ENCODE results near the gene PDE3B. TPM values are rescaled to one million over a fixed set of nuclear protein-coding genes. Genes with fewer than 3 reads are reported as not detected.

The PDE3B gene
- total and polyA plus RNA-seq, 9 of the 15 experiments (the other 6 are each of a cell fraction or from before 2014, with no cell fraction given): 2.3 to 22.5 (median 12.2) TPM

DNA sequence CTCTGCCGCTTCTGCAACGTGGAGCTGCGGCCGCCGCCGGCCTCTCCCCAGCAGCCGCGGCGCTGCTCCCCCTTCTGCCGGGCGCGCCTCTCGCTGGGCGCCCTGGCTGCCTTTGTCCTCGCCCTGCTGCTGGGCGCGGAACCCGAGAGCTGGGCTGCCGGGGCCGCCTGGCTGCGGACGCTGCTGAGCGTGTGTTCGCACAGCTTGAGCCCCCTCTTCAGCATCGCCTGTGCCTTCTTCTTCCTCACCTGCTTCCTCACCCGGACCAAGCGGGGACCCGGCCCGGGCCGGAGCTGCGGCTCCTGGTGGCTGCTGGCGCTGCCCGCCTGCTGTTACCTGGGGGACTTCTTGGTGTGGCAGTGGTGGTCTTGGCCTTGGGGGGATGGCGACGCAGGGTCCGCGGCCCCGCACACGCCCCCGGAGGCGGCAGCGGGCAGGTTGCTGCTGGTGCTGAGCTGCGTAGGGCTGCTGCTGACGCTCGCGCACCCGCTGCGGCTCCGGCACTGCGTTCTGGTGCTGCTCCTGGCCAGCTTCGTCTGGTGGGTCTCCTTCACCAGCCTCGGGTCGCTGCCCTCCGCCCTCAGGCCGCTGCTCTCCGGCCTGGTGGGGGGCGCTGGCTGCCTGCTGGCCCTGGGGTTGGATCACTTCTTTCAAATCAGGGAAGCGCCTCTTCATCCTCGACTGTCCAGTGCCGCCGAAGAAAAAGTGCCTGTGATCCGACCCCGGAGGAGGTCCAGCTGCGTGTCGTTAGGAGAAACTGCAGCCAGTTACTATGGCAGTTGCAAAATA is 816 bp downstream of the PDE3B start (continued):
- TF ChIP-seq TEAD2 (tag; IDR thresholded peaks at IDR 0.05) (no peak), ZNF197 (CRISPR knock-in tag; IDR thresholded peaks at IDR 0.05; ENCODE audit: low read depth) (no peak), ZKSCAN1 (IDR thresholded peaks at IDR 0.05; ENCODE audit: low read depth, low read length) (no peak; the same call in 1 of the 2 replicates), ZNF174 (CRISPR knock-in tag; IDR thresholded peaks at IDR 0.05) (no peak), POLR2AphosphoS2 (IDR thresholded peaks at IDR 0.05; ENCODE audit: low read length) (no peak), PHB2 (IDR thresholded peaks at IDR 0.05; ENCODE audit: low read depth) (no peak), NCOA1 (IDR thresholded peaks at IDR 0.05; ENCODE audit: low read depth) (no peak), ZNF282 (CRISPR knock-in tag; IDR thresholded peaks at IDR 0.05) (0 out of 2 replicates have a peak, but pooled peaks have one; percentile 60), RB1 (IDR thresholded peaks at IDR 0.05; ENCODE audit: low read depth) (0 out of 2 replicates have a peak, but pooled peaks have one; percentile 6)
- TF ChIP-seq, protein P1, sequence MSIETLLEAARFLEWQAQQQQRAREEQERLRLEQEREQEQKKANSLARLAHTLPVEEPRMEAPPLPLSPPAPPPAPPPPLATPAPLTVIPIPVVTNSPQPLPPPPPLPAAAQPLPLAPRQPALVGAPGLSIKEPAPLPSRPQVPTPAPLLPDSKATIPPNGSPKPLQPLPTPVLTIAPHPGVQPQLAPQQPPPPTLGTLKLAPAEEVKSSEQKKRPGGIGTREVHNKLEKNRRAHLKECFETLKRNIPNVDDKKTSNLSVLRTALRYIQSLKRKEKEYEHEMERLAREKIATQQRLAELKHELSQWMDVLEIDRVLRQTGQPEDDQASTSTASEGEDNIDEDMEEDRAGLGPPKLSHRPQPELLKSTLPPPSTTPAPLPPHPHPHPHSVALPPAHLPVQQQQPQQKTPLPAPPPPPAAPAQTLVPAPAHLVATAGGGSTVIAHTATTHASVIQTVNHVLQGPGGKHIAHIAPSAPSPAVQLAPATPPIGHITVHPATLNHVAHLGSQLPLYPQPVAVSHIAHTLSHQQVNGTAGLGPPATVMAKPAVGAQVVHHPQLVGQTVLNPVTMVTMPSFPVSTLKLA (conservative IDR thresholded peaks at IDR 0.05): peak in 1 of 2 experiments; percentile 21; a peak in 1 of 4 replicates
- TF ChIP-seq, protein P2, sequence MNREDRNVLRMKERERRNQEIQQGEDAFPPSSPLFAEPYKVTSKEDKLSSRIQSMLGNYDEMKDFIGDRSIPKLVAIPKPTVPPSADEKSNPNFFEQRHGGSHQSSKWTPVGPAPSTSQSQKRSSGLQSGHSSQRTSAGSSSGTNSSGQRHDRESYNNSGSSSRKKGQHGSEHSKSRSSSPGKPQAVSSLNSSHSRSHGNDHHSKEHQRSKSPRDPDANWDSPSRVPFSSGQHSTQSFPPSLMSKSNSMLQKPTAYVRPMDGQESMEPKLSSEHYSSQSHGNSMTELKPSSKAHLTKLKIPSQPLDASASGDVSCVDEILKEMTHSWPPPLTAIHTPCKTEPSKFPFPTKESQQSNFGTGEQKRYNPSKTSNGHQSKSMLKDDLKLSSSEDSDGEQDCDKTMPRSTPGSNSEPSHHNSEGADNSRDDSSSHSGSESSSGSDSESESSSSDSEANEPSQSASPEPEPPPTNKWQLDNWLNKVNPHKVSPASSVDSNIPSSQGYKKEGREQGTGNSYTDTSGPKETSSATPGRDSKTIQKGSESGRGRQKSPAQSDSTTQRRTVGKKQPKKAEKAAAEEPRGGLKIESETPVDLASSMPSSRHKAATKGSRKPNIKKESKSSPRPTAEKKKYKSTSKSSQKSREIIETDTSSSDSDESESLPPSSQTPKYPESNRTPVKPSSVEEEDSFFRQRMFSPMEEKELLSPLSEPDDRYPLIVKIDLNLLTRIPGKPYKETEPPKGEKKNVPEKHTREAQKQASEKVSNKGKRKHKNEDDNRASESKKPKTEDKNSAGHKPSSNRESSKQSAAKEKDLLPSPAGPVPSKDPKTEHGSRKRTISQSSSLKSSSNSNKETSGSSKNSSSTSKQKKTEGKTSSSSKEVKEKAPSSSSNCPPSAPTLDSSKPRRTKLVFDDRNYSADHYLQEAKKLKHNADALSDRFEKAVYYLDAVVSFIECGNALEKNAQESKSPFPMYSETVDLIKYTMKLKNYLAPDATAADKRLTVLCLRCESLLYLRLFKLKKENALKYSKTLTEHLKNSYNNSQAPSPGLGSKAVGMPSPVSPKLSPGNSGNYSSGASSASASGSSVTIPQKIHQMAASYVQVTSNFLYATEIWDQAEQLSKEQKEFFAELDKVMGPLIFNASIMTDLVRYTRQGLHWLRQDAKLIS (CRISPR knock-in tag; IDR thresholded peaks at IDR 0.05): no peak
- TF ChIP-seq, protein P3, sequence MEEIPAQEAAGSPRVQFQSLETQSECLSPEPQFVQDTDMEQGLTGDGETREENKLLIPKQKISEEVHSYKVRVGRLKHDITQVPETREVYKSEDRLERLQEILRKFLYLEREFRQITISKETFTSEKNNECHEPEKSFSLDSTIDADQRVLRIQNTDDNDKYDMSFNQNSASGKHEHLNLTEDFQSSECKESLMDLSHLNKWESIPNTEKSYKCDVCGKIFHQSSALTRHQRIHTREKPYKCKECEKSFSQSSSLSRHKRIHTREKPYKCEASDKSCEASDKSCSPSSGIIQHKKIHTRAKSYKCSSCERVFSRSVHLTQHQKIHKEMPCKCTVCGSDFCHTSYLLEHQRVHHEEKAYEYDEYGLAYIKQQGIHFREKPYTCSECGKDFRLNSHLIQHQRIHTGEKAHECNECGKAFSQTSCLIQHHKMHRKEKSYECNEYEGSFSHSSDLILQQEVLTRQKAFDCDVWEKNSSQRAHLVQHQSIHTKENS (CRISPR knock-in tag; IDR thresholded peaks at IDR 0.05): no peak
- TF ChIP-seq, protein P4, sequence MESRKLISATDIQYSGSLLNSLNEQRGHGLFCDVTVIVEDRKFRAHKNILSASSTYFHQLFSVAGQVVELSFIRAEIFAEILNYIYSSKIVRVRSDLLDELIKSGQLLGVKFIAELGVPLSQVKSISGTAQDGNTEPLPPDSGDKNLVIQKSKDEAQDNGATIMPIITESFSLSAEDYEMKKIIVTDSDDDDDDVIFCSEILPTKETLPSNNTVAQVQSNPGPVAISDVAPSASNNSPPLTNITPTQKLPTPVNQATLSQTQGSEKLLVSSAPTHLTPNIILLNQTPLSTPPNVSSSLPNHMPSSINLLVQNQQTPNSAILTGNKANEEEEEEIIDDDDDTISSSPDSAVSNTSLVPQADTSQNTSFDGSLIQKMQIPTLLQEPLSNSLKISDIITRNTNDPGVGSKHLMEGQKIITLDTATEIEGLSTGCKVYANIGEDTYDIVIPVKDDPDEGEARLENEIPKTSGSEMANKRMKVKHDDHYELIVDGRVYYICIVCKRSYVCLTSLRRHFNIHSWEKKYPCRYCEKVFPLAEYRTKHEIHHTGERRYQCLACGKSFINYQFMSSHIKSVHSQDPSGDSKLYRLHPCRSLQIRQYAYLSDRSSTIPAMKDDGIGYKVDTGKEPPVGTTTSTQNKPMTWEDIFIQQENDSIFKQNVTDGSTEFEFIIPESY (CRISPR knock-in tag; IDR thresholded peaks at IDR 0.05): no peak
- TF ChIP-seq, protein P5, sequence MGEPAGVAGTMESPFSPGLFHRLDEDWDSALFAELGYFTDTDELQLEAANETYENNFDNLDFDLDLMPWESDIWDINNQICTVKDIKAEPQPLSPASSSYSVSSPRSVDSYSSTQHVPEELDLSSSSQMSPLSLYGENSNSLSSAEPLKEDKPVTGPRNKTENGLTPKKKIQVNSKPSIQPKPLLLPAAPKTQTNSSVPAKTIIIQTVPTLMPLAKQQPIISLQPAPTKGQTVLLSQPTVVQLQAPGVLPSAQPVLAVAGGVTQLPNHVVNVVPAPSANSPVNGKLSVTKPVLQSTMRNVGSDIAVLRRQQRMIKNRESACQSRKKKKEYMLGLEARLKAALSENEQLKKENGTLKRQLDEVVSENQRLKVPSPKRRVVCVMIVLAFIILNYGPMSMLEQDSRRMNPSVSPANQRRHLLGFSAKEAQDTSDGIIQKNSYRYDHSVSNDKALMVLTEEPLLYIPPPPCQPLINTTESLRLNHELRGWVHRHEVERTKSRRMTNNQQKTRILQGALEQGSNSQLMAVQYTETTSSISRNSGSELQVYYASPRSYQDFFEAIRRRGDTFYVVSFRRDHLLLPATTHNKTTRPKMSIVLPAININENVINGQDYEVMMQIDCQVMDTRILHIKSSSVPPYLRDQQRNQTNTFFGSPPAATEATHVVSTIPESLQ (CRISPR knock-in tag; IDR thresholded peaks at IDR 0.05): no peak; the same call in 1 of the 2 replicates
- TF ChIP-seq, protein P6, sequence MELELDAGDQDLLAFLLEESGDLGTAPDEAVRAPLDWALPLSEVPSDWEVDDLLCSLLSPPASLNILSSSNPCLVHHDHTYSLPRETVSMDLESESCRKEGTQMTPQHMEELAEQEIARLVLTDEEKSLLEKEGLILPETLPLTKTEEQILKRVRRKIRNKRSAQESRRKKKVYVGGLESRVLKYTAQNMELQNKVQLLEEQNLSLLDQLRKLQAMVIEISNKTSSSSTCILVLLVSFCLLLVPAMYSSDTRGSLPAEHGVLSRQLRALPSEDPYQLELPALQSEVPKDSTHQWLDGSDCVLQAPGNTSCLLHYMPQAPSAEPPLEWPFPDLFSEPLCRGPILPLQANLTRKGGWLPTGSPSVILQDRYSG (tag; conservative IDR thresholded peaks at IDR 0.05; ENCODE audit: low read depth): no peak

All from K562 (cell line).